Measurements from ENCODE around the gene GUCA1A.
"Not testable (repeated sequence)": the region's sequence is repeated elsewhere in the genome, so short reads cannot be mapped to it uniquely, and the experiment has no call there.

The GUCA1A gene

DNA sequence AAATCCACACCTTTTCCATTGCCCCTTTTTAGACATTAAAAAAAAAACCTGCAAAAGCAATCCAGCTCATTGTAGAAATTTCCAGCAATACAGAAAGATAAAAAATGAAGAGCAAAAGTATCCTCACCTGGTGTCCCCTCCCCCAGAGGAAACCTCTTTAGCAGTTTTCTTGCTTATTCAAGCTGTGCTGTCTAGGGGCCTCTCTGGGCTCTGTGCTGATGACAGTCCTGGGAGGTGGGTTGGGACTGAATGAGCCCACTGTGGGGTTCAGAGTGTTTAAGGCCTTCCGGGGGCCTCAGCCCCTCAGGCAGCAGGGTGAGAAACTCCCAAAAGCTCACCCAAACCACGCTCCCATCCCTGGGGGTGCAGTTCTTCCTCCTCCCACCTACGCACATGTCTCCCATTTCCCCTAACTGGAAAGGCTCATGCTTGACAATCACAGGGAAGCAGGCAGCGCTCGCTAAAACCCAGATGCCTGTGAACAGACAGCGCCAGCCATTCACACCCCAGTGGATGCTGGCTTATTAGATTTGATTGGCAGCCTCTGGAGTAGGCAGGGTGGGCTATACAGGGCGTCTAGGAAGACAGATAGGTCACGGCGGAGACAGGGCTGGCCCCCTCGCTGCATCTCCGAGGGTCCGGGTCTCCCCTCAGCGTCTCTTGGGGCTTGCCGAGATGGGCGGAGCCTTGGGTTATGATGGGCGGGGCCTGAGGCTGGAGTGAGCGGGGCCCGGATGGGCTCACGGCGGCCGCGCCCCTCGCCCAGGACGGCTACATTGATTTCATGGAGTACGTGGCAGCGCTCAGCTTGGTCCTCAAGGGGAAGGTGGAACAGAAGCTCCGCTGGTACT, 4.6 kb downstream of the GUCA1A start:
- no peak for DNase-seq (ENCODE audit: low spot score)

DNA sequence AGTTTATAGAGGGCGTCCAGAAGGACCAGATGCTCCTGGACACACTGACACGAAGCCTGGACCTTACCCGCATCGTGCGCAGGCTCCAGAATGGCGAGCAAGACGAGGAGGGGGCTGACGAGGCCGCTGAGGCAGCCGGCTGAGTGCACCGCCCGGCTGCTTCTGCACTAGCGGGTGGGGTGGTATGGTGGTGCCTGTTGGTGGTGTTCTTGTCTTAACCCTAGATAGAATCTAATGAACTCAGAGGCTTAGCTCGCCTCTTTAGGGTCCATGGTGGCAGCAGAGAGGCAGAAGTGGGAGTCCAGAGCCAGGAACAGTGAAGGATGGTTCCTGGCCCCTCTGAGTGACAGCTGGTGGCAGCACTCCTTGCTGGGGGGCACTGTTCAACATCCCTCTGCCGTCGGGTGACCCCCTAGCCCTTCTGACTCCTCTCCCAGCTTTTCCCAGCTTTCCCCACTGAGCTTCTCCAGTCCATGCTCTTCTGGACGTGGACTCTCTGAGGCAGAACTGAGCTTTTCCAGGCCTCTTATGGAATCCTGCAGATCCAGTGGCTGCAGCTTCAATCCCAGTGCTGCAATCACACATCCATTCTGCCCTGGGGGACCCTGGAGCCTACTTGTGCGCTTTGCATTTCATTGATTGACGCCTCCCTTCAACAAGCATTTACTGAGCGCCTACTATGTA, 6.2 kb downstream of the GUCA1A start:
- no peak for DNase-seq (ENCODE audit: low spot score)

DNA sequence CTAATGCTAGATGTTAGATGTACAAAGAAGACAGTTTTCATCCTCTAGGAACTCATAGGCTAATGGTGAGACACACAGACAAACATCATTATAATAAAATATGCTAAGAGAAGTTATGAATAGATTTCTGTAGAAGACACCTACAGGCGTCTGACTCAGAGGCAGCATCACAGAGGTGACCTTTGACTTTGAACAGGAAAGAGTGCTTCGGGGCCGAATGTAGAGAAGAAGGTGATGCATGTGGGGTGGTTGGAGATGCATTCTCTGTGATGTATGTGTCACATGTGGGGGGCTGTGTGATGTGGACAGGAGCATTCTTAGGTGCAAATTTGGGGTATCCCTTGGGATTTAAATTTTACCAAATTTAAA, 6.8 kb downstream of the GUCA1A start:
- DNase-seq (ENCODE audit: low spot score) = no peak

DNA sequence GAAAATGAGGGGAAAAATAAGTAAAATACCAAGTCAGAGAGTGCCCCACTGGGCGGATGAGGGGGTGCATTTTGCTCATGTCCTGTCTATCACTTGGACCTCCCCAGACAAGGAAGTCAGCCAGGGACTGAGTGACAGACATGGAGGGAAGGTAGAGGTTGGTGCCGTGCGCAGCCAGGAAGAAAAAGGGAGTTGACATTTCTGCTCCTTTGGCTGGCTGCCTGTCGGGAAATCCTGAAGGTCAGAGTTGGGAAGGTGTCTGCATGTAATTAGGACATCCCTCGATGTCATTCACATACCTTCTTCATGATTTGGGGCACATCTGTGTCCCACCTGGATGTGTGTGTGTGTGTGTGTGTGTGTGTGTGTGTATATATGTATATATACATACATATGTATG, 8.9 kb downstream of the GUCA1A start:
- DNase-seq (ENCODE audit: low spot score) = no peak

DNA sequence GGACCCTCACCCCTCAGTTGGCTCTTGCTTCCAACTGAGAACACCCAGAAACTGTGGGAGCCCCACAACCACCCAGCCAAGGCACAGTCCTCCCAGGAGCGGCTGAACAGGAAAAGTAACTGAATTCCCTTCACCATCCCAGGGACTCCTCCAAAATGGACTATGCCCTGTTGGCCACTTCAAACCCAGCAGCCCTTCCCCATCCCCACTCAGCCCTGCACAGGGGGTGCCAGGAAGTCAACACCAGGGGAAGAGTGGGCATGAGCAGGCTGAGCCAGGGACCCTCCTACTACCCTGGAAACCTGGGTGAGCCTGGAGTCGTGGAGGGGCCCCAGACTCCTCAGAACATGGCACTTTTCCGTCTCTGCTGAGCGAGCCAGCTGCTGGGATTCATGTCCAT, 11.3 kb downstream of the GUCA1A start:
- no peak for DNase-seq (ENCODE audit: low spot score)

DNA sequence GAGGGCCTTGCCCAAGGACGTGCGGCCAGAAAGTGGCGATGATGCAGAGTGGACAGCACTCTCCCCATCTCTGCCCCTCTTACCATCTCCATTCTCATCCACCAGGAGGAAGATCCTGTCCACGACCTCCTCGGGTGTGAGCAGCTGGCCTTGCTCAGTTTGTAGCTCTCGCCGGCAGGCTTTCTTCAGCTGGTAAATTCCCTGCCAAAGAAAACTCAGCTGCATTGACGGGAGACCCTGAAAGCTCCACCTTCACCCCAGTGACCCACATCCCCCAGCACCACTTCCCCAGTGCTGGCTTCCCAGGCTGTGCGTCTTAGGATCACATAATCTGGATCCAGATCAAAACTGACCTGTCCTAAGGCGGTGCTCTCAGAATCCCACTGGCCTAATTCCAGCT, 12.4 kb downstream of the GUCA1A start:
- DNase-seq (ENCODE audit: low spot score) = no peak

DNA sequence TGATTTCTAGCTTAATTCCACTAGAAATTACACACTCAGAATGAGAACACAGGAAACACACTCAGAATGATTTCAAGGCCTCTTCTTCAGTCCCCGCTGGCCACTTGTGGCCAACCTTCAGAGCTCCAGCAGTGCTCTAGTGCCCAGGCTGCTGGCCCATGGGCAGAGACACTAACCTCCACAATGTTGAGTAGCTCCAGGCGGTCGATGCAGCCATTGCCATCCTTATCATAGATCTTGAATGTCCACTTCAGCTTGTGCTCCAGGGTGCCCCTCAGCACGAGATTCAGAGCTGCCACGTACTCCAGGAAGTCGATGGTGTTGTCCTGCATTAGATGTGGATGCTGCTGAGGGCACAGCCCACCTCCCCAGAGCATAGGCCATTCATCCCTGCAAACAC, 15.2 kb downstream of the GUCA1A start:
- no peak for DNase-seq (ENCODE audit: low spot score)

DNA sequence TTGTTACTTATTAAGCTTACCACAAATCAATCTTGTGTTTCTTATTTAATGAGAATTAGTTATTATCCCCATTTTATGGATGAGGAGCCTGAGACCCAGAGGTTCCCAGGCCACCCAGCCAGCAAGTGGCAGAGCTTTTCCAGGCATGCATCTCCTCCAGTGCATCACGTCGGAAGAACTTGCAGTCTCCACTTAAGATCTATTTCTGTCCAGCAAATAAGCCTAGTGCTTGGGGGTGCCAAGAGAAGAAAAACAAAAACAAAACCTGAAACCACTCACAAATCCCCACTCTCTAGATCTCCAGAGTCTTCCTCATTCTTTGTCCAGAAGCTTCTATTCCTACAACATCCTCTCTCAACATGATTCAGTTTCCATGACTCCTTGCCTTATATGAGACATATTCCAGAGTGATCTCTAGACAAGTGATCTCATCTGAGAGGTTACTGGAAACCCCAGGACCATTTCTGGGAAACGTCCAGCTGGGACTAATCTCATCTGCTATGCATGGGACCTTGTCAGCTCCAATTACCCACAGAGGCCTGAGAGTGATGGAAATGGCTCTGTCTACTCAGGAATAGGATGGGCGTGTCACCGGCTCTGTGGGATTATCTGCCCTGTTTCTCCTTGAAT, 17.5 kb downstream of the GUCA1A start:
- DNase-seq (ENCODE audit: low spot score) = peak; percentile 53

DNA sequence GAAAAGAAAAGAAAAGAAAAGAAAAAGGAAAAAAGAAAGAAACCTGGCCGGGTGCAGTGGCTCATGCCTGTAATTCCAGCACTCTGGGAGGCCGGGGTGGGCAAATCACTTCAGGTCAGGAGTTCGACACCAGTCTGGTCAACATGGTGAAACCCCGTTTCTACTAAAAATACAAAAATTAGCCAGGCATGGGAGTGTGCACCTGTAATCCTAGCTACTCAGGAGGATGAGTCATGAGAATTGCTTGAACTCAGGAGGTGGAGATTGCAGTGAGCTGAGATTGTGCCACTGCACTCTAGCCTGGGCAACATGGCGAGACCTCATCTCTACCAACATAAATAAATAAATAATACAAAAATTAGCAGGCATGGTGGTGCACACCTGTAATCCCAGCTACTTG, 19.2 kb downstream of the GUCA1A start:
- not testable (repeated sequence) for DNase-seq (ENCODE audit: low spot score)

DNA sequence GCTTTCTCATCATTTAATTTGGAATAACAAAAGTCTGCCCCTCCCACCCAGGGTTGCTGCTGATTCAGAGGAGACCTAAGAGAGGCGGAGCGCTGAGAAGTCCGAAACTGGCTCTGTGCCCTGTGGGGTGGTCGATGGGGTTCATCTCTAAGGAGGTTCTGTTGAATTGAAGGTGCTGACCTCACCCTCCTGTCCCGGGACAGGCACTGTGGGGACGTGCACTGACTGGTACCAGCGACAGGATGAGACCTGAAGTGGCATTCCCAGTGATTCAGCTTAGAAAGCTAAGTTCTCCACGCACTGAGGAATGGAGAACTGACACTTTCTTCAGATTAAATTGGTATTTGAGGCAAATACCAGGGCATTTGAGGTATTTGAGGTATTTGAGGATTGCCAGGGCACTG, 20.3 kb downstream of the GUCA1A start:
- DNase-seq (ENCODE audit: low spot score) = peak; percentile 32

DNA sequence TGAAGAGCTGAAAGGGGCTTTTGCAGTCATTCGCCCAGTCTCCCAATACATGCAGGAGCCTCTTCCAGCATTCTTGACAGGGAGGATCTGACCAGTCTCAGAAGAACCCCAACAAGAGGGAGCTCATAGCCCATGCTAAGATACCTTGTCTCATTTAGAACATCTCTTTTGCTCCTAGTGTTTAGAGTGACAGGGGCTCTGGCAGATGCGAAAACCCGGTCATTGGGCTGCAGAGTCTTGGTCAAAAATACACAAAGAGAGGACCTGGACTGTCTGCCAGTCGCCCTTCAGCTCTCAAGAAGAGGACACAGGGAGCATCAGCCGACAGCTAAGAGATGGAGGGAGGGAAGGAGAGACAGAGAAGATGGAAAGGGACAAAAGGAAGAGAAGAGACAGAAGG, 20.9 kb downstream of the GUCA1A start:
- no peak for DNase-seq (ENCODE audit: low spot score)

DNA sequence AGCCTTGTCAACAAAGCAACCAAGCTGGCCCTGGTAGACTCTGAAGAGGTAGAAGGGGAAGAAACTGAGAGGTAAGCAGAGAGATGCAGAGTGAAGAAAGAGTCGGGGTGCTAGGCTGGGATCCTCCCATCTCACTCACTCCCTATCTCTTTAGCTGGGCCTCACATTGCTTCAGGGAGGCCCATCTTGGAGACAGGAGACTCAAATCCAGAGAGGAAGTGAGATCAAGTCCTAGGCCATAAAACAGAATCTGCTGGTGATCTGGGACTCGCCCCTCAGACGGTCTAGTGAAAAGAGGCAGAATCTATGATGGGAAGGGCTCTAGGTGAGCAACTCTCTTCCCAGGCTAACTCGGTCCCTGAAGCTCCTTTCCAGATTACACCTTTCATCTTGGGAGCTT, 22.3 kb downstream of the GUCA1A start:
- no peak for DNase-seq (ENCODE audit: low spot score)

DNA sequence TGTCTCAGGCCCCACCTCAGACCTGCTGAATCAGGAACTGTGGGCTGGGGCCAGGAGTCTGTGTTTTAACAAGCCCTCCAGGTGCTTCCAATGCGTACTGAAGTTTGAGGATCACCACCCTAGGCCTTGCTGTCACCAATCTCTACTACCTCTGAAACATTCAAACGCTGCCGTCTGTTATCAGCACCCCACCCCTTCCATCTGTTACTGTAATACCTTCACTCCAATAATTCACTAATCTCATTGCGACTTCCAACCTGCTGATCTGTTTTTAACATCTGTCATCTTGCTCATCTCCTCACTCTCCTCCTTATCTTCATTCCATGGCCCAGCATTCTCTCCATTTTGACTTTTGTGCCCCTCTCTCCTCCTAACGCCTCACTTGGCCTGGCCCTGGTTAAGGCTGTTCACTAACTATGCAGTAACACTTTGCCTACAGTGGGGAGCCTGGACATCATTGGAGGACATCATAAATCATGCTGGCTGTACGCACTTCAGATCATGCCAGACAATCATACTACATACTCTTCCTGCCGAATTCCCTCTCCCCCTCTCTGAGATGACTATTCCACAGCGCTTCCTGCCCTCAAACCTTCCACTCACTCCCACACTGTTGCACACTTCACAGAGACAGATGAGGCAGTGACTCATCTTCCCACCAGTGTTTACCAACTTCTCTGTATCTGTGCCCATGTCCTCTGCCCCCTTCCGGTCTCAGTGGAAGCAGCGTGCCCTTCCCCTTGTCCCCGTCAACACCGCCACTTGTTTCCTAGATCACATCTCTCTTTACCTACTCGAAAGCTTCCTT, 24.6 kb downstream of the GUCA1A start:
- peak; percentile 64 for DNase-seq (ENCODE audit: low spot score)

DNA sequence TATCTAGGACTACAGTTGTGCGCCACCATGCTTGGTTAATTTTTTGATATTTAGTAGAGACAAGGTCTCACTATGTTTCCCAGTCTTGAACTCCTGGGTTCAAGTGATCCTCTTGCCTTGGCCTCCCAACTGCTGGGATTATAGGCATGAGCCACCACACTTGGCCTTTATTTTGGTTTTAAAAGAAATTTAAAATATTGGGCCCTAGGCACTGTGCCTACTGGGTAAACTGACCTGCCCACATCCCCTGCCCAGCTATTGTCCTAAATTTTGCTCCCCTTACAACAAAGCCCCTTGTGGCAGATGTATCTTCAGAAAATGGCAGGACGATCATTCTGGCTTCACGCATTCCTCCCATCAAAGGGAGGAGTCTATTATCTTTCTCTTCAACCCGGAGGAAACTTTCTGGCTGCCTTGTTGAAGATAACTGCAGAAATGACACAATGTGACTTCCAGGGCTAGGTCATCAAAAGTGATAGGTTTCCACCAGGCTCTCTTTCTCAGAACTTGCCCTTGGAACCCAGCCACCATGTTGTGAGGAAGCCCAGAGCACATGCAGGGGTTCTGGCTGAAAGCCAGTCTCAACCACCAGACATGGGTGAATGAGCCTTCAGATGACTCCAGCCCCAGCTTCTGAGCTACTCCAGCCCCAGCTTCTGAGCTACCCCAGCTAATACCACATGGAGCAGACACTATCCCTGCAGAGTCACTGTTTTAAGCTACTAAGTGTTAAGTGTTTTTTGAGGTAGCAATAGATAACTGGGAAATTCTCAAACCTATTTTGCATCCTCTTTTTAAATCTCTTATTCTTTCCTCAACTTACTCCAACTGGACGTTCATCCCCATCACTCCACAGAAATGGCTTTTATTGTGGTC, 26.2 kb downstream of the GUCA1A start:
- no peak for DNase-seq (ENCODE audit: low spot score)

DNA sequence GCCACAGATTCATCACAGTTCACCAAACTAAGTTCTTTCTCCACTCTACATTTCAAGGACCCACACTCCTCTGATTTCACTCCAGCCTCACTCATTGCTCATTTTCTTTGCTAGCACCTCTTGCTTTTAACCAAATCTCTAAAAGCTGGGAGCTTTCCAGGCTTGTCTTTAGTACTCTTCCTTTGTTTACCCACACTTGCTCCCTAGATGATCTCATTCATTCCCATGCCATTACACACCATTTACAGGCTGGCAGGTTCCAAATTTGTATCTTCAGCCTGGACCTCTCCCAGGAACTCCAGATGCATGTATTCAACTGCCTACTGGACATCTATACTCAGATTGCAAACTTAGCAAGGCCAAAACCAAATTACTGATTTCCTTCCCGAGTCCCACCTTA, 26.9 kb downstream of the GUCA1A start:
- peak; percentile 87 for DNase-seq (ENCODE audit: low spot score)

DNA sequence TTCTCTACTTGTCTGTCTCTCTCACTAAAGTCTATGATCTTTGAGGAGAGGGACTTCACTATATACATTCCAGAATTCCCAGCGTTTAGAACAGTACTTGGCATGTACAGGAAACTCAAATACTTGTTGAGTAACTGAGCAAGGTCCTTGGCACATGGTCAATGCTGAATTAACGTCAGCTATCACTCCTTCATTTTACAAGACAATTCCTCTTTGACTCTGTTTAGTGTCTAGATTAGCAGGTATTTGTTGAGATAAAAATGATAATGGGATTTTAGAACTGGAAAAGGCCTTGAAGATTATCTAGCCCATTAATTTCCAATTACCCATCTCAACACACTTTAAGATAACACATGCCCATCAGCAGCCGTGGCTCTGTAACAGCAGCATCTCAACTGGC, 28.2 kb downstream of the GUCA1A start:
- no peak for DNase-seq (ENCODE audit: low spot score)

DNA sequence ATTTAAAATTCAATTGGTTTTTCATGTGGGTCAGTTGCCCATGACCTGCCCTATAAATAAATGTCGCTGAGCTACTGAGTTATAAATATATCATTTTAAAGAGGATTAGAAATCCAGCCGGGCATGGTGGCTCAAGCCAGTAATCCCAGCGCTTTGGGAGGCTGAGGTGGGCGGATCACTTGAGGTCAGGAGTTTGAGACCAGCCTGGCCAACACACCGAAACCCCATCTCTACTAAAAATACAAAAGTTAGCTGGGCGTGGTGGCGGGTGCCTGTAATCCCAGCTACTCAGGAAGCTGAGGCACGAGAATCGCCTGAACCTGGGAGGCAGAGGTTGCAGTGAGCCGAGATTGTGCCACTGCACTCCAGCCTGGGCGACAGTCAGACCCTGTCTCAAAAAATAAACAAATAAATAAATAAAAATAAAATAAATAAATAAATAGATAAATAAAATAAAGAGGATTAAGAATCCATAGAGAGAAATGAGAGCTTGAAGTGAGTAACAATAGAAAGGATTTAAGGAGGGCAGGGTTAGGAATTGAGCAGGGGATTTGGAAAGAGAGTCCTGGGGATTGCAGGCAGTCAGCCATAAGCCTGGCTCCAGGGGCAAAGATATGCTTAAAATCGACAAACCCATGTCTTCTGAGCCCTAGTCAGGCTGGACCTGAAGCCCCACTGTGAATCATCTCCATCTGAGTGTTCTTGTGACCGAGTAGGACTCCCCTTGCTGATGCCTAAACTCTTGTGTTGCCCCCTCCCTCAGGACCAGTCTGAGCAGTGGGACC, 29.2 kb downstream of the GUCA1A start:
- DNase-seq (ENCODE audit: low spot score) = not testable (repeated sequence)

DNA sequence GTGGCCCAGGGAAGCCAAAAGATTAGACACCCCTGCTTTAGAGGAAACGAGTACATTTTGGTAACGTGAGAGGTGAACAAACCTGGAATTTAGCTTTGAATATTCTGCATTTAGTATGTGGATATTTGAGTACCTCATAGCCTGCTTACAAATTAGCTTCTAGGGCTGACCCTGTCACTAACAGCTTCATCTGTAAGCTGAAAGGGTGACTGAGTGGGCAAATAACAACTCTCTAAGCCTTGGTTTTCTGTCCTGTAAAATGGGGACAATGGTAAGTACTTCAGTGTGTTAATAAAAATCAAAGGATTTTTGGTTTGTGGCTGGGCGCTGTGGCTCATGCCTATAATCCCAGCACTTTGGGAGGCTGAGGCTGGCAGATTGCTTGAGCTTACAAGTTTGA, 30.0 kb downstream of the GUCA1A start:
- no peak for DNase-seq (ENCODE audit: low spot score)

DNA sequence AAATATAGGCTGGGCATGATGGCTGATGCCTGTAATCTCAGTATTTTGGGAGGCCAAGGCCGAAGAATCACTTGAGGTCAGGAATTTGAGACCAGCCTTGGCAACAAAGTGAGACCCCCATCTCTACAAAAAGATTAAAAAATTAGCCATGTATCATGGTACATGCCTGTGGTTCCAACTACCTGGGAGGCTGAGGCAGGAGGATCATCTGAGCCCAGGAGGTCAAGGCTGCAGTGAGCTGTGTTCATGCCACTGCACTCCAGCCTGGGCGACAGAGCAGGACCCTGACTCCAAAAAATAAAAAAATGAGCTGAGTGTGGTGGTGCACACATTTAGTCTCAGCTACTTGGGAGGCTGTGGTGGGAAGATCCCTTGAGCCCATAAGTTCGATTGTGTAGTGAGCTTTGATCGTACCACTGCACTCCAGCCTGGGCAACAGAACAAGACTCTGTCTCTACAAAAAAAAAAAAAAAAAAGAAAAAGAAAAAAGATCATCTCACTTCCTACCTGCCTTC, 31.7 kb downstream of the GUCA1A start:
- DNase-seq (ENCODE audit: low spot score) = no peak

DNA sequence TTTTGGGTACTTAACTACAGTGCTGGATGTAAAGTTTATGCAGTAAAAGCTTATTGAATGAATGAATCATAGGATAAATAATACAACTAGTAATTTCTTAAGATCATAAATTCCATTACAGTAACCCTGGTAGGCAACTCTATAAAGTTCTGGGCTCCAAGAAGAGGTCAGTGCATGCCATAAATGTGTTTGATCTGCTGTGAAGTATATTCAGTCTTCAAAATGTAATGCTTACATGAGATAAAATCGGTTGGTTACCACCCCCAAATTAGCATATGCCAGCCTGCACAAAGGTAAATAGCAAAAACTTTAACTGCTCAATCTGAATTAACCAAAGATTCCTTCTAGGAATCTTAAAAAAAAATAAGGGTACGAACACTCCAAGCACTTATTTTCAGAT, 34.4 kb downstream of the GUCA1A start:
- DNase-seq (ENCODE audit: low spot score) = not testable (repeated sequence)
